T1000 (cell line): Measurements from ENCODE around the gene GRPEL2.

Source experiments
- DNase-seq: peaks from one replicate; lab custom pipeline; 2025; ENCODE audit warnings: mixed read lengths; lab: John Stamatoyannopoulos, UW

Gene GRPEL2, protein sequence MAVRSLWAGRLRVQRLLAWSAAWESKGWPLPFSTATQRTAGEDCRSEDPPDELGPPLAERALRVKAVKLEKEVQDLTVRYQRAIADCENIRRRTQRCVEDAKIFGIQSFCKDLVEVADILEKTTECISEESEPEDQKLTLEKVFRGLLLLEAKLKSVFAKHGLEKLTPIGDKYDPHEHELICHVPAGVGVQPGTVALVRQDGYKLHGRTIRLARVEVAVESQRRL

GRCh38 chr5:149345147-149345891 is at the start of gene GRPEL2:
TSS of gene GRPEL2 (plus strand) at chr5:149345499. CDS start at chr5:149345540, 41 bp downstream.
- peak; percentile 90 for DNase-seq

GRCh38 chr5:149297340-149298025 is 47.8 kb upstream of the GRPEL2 start:
- DNase-seq, result no peak

DNA sequence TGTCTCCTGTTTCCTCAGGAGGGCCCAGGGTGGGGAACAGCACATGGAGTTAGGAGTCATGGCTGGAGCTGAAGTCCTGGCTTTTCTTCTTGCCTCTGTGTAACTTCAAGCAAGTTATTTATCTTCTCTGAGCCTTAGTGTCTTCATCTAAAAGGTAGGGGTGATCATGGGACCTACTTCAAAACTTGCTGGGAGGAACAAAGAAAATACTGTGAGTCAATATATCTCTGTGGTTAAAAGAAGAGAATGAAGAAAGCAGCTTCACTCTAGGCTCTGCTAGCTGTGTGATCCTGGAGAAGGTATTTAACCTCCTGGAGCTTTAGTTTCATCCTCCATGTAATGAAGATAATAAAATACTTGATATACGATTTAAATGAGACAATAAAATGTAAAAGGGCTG is 47.1 kb upstream of the GRPEL2 start:
- DNase-seq, result no peak

- DNase-seq, result no peak
These were observed 46.4 kb upstream of the GRPEL2 start for GRCh38 chr5:149298842-149299404.

GRCh38 chr5:149299451-149300054 is 45.7 kb upstream of the GRPEL2 start:
- DNase-seq, result no peak

DNA sequence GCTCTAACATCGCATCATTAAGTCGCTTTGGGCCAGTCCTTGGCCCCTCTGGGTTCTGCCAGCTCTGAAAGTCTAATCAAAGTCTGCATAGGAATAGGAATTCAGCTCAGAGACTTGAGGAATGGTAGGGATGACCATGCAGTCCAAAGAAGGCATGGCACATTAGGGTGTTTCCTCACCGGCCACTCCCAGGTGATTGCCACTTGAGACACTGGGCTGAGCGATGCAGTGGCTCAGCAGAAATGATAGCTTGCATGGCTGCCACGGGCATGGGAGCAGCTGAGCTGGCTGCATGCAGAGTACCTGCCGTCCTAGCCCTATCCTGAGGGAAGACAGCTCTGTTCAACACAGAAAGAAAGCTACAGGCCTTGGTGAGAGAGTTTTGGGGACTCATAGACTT is 44.9 kb upstream of the GRPEL2 start:
- DNase-seq, result no peak

- no peak for DNase-seq
These were observed 44.1 kb upstream of the GRPEL2 start for GRCh38 chr5:149301049-149301743.

DNA sequence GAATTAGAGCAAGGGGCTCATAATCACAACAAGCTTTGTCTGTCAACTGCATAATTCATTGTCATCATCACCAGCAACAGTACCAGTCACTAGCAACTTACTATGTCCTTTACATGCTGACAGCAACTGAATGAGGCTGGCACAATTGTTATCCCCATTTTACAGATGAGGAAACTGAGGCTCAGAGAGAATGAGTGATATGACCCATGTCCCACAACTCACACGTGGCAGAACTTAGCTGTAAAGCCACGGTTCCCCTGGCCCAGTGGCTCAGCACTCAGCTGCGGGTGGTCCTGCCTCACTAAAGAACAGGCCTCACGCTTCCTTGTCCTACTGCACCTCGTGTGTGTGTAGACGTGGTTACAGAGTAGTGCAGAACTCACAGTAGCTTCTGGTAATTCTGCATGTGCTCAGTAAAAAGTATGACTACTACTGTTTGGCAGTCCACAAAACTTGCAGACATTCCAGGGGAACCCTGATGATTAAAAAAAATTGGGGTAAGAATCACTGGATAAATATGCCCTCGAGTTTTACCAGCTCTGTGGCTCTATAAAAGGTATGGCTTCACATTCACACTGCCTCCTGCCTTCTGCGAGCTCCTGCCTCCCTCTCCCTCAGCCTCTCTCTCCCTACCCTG is 43.4 kb upstream of the GRPEL2 start:
- no peak for DNase-seq

DNA sequence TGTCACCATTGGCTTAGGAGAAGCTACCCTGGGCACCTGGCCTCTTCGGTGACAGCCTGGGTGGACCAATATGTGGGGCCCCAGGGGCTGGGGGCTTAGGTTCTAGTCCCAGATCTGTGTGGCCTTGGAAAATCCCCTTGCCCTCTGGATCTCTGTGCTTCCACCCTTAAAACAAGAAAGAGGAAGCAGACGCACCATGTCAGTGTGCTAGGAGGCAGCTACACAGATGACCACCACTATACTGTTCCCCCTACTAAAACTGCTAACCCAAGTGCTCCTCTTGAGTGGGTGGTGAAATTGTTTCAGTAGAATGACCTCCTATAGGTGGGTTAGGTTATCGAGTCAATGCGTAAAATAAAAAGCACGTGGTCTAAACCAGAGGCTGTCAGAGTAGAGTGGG is 42.7 kb upstream of the GRPEL2 start:
- no peak for DNase-seq

GRCh38 chr5:149303210-149303609 is 42.1 kb upstream of the GRPEL2 start:
- DNase-seq, result no peak

GRCh38 chr5:149304195-149305078 is 40.9 kb upstream of the GRPEL2 start:
- no peak for DNase-seq

DNA sequence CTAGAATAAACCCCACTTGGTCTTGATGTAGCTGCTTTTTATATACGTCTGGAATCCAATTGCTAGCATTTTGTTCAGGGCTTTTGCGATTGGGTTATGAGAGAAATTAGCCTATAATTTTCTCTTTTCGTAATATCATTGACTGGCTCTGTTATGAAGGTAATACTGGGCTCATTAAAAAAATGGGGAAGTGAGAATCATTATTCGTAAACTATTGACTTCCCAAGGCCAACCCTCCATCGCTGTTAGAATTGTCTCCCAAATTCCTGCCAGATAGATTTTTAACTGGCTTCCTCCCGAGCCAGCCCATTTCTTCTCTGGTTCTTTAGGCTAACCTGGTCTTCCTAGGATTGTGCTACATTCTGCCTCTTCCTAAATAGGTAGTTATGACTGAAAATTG is 35.9 kb upstream of the GRPEL2 start:
- no peak for DNase-seq

DNA sequence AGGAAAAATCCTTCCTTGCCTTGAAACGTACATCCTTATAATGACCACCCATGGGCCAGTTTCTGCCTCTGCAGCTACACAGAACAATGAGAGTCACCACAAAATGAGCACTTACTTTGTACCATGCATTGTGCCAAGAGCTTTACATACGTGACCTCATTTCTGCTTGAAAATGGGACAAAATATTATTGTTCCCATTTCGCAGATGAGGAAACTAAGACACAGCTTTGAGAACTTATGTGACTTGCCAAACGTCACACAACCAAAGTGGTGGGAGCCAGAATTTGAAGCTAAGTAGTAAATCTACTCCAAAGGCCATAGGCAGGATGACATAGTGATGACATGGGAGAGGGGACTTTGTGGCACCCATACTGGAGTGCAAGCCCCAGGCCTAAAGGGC is 34.8 kb upstream of the GRPEL2 start:
- no peak for DNase-seq

DNA sequence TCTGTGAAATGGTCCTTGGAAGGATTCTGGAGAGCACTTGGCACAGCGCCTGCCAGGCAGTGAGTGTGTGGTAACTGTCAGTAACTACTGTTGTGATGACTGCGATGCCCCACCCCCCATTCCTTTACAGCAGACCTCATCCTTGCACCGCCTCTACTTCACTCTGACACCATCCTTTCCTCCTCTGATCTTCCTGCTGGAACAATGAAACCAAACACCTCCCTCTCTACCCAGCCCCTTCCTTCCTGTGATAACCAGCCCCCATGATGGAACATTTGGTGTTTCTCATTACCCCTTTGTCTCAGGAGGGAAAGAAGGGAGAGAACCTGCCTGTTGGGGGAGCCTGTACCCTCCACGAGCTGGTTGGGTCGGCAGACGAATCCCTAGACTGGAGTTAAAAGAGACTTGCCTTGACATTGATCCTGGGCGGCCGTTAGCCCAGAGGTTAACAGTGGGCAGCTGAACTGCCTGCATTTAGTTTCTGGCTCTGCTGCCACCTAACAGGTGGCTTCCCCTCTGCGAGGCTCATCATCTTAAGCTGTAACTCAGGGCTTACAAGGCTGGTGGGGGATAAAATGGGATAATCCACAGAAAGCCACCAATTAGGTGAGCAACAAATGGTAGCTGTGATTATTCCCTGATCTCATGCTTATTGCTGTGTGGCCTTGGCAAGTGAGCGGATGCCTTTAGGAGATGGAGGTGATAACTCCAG is 34.2 kb upstream of the GRPEL2 start:
- DNase-seq, result no peak

DNA sequence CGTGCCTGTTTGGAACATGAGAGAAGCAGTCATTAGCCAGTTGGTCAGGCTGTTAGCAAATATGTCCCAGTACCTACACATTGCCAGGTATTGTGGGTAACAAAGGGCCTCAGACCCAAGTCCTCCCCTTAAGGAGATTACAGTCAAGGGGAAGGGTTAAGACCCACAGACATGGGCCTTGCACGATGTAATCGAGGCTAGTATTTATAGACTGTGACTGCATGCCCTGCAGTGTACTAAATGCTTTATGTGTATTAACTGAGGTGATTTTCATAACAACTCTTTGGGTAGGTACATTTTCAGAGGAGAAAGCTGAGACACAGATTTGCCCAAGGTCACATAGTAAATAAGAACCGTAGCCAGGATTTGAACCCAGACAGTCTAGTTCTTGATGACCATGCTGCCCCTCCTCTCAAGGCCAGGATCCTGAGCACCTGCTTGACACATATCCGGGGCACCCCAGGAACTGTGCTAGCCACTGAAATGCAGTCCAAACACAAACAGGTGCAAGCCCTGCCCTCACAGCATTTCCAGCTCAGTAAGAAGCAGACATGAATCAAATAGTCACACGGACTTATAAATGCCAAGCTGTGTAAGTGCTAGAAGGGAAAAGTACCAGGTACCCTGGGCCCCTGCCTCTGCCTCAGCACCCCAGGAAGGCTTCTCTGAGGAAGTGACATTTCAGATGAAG is 32.0 kb upstream of the GRPEL2 start:
- no peak for DNase-seq

DNA sequence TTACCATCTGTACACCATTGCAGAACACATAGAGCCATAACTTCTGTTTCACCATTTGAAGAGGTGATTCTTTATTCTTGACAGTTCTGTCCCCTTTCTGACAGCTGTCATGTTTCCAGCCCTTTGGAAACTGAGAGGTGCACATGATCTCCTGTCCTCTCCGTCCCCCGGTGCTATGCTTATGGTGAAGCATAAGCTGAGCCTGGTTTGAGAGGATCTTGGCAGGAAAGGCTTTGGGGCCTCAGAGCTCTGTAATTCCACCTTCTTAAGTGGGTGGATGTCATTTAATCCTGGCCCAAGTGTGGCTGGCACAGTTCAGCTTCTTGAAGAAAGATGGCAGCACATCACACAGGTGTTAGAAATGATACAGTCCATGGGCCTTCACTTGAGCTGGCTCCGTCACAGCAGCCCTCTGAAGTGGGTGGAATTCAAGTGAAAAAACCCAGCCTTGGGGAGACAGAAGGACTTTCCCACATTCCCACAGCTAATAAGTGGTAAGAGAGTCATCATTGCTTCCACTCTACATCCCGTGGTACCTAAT is 30.7 kb upstream of the GRPEL2 start:
- DNase-seq, result no peak

DNA sequence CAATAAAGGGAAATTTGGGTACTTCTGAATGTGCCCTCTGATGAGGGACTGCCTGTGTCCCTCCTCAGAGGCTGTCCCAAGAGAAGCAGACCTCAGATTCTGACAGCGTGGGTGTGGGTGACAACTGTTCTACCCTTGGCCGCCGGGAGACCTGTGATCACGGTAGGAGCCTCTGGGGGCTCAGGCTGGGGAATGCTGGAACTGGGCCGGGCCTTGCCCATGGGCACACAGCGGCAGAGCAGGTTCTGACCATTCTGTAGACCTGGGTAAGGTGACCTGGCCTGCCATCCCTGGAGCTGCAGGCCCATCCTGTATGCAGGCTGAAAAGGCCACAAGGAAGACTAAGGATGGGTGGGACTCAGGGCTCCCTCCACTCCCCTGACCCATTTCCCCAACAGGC is 29.5 kb upstream of the GRPEL2 start:
- no peak for DNase-seq

DNA sequence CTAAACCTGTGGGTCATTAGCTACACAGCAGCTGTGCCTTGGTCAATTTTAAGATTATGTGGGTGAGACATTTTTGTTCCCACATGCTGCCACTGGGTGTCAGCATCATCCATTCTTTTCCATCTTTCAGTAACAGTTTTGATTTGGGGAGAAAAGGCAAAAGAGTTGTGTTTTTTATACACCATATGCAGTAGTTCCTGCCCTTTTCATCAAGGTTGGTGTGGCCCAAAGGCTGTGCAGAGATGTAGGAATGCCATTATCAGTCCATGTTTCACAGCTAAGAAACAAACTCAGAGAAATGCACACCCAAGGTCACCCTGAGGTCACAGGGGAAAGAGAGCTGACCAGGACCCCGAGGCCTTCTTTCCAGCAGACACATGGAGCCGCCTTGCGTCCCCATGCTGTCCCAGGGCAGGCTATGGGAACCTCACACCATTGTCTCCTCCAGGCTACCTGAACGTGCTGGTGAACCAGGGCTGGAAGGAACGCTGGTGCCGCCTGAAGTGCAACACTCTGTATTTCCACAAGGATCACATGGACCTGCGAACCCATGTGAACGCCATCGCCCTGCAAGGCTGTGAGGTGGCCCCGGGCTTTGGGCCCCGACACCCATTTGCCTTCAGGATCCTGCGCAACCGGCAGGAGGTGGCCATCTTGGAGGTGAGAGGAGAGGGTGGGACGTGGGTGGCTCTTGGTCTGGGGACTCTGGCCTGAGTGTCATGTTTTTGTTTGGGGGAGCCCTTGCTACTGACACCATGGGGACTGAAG is 27.8 kb upstream of the GRPEL2 start:
- DNase-seq, result no peak
